ENCODE measurements around the gene VCAN.

GRCh38 chr5:83542839-83543238 lies 71.3 kb downstream of the VCAN start:
- no peak for TF ChIP-seq CTCF (IDR thresholded peaks at IDR 0.05)
- no peak for TF ChIP-seq POLR2A (IDR thresholded peaks at IDR 0.05)

Measured in uterus (tissue), 2 donors.